NCI-H510A (cell line): Measurements from ENCODE around the gene RAPGEF2.
"Not testable (repeated sequence)": the region's sequence is repeated elsewhere in the genome, so short reads cannot be mapped to it uniquely, and the experiment has no call there.

Experiments used
- DNase-seq: peaks from one replicate; lab custom pipeline; 2025; lab: John Stamatoyannopoulos, UW

The RAPGEF2 gene

DNA sequence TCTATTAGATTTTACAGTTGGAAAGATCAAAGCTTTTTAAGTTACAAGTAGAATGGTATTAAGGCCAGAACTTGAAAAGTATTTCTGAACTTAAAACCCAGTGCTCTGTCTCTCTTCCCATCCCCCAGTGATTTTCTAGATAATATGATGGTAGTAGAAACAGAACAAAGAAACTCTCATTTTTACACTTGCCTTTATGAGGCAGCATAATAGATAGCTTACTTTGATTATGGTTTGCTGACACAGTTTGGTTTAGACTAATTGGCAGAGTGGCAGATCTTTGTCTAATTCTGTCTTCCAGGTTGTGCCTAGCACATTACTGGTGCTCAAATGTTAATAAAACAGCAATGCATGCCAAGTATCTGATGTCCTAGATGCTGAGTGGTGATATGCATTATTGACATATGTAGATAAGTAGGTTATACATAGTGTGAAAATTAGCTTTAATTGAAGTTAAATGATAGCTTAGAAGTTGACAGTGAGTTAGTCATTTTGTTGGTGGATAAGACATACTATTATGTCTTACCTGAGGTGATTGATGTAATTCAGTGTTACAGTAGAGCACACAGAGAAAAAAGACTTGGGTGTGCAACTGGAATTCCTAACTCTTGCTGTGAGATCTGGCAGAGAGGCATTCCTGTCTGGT lies 4.3 kb upstream of the RAPGEF2 start:
- DNase-seq: no peak

DNA sequence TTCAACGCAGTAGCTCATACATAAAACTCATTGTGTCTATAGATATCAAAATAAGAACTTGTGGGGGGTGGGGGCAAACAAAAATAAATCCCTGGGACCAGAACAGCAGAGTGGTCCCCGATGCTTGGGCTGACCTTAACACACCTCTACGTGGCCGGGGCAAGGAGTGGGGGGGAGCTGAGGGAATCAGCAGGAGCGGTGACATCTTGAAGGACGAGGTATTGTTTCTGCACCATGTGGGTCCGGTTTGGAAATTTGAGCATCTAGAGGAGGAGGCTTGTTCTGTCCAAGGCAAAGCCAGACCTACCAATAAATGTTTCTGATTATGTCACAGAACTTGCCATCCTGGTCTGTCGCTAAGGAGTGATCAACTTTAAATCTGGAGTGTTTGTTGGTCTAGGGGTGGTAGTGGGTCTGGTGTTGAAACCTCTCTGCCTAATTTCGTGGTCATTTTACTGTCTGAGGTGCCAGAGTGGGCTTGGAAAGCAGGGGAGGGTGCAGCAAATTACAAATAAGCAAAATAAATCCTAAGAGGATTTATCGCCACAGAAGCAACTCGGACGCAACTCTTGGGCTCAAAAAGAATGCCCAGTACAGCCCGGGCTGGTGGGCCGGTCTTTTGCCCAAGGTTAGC lies 774 bp upstream of the RAPGEF2 start:
- DNase-seq: no peak

DNA sequence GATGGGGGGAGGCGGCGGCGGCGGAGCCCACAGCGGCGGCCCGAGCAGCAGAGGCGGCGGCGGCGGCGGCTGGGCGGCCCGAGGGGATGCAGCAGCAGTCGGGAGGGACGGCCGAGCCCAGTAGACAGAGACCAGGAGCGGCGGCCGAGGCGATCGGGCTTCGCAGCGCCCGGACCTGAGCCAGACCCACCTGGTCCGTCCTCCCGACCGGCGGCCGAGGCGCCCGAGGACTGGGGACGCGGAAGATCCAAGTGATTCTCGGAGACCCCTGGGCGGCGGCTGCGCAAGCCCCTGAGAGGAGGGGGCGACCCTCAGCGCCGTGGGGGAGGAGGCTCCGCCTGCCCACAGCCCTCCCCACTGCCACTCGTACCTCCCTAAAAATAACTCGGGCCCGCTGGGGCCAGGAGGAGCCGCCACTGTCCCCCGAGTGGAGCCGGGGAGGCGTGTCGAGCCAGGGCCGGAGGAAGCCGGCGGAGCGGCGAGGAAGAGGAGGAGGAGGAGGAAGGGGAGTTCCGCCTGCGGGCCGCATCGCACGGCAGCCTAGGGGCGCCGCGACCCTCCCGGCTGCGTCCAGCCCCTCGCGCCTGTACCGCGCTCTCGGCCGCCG lies 608 bp downstream of the RAPGEF2 start:
- peak; percentile 66 for DNase-seq

DNA sequence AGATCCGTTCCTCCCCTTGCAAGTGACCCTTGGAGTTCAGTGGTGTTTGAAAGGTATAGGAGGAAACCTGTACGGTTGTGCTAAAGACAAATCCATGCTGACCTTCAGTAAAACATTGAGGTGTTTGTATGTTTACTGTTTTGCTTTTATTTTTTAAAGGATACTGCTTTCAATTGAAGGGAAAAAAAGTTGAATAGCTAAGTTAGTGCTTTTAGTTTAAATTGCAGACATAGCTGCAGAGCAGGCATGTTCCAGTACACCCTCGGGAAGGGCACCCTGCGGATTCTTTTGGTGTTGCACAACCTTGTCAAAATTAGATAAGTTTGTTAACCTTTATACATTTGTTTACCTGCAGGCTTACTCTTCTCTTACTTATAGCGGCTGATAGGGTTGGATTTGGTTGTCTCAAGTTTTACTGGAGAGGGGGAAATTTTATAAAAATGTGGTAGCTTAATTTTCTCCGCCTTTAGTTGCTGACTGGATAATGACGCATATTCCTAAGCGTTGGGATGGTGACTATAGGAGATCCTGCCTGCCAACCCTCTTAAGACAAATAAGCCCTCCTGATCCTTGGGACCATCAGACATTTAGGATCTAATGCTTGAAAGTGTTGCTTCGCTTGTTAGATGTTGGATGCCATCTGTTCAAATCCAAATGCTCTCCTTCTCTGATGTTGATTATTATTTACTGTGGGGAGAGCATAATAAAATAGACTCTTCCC lies 2.0 kb downstream of the RAPGEF2 start:
- DNase-seq: no peak

DNA sequence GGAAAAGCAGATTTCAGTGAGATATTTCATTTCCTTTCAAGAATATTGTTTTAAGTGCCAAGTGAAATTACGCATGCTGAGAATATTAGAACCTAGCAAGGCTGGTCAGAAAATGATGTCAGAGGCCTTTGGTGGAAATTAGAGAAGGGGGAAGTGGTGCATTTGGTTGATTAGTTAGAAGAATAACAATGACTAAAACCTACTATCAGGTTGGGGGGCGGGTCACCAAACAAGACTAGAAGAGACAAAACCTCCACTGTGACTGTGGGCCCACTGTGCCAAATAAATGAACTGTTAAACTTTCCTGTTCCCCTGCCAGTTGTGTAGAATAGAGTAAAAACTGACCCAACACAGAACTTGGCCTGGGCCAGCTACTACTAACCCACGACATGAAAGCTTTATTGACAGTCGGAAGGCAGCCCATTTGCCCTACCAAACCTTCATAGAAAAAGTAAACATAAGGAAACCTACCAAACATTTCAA lies 2.9 kb downstream of the RAPGEF2 start:
- no peak for DNase-seq

DNA sequence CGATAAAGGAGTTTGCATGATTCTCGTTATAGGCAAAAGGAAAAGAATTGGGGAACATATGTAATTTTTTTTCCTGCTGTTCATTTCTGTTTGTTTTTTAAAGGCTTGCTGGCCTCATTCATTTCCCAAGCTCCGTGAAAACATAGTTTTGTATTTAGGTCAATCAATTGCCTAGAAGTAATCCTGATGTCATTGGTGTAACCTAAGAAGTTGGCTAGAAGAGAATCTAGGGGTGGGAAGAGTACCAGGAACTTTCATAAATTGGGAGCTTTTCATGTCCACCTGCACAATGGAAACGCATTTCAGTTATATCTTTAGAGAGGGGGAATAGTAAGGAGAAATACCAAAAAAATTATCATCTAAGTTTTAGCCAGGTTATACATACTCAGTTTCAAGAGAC lies 3.8 kb downstream of the RAPGEF2 start:
- DNase-seq: no peak

DNA sequence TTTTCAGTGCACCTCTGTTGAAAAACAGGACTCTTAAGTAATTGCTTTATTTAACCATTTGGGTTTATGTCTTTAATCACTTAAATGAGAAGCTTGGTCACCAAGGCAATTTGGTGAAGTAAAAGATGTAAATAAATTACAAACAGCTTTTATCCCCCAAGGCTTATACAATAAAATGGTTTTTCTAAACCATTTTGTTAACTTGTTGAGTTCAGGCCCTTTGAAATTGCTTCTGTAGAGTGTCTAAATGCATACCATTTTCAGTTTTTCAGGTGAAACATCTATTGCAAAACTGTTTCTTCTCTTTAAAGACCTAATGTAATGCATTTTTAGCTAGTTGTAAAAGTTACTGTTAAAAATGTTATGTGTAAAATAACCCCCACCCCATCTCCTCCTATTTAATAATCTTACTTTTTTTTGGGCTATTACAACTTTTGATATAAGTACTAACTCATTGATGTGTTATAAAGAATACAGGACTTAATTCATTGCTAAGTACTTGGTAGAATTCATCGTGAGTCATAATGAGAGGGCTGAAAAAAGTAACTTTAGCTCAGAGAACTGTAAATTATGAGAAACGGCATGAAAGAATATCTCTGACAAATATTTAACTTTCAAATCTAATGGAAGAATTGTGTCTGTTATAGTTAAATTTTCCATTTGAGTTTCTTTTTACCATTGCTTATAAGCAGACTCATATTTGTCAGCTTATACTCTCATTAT lies 4.5 kb downstream of the RAPGEF2 start:
- no peak for DNase-seq

DNA sequence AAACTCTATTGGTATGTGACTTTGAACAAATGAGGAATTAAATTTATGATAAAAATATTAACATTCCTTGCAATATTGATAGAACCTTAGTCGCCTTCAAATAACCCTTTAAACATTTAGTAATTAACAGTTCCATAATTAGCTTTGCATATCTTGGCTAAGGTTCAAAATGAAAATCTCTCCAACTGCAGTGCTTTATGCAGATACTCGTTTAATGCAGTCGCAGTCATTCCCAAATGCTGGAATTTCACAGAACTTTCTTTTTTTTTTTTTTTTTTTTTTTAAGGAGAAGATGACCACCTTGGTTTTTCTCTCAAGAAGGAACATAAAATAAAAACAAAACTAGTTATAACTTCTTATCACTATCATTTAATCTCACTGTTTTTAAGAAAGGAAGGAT lies 5.2 kb downstream of the RAPGEF2 start:
- DNase-seq: no peak

DNA sequence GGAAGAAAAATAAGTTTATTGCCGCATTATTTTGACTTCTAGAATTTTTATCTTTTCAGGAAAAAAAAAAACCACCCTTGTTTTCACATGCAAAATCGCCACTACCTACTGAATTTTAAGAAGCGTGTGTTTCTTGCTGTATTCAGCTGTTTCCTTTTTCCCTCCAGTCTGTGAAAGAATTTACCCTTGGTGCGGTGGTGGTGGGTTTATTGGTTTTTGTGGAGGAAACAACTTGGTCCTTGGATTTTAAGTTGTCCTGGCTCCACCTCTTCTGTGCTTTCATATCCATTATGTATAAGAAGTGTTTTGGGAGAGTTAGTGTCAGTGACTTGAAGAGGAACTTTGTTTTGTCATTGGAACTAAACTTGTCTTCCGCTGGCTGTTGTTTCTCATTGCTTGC lies 8.1 kb downstream of the RAPGEF2 start:
- no peak for DNase-seq

DNA sequence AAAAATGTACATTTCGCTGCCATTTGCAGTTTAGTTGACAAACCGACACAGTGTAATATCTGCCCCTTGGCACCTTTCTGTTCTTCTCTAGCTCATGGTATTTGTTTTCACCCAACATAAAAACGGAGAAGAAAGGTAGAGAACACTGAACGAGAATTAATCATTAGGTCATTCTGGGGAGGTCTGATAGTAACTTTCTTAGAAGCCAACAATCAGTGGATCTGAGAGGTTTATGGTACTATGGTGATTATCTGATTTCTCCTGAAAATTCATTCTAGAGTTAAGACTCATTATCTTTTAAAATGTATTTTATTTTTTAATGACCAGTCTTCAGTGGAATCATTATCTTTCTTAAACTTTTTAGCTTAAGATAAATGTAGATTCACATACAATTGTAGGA lies 8.5 kb downstream of the RAPGEF2 start:
- no peak for DNase-seq

DNA sequence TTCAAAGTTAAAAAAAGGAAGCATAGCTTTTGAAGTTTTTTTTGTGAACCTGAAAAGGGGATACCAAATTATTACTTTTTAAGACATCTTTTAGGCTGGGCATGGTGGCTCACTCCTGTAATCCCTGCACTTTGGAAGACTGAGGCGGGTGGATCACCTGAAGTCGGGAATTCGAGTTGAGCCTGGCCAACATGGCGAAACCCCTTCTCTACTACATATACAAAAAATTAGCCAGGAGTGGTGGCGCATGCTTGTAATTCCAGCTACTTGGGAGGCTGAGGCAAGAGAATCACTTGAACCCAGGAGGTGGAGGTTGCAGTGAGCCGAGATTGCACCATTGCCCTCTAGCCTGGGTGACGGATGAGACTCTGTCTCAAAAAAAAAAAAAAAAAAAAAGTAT lies 10.5 kb downstream of the RAPGEF2 start:
- not testable (repeated sequence) for DNase-seq

DNA sequence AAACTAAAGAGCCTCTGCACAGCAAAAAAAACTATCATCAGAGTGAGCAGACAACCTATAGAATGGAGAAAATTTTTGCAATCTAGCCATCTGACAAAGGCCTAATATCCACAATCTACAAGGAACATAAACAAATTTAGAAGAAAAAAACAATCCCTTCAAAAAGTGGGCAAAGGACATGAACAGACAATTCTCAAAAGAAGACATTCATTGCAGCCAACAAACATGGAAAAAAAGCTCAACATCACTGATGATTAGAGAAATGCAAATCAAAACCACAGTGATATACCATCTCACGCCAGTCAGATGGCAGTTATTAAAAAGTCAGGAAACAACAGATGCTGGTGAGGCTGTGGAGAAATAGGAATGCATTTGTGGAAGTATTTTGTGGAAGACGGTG lies 13.2 kb downstream of the RAPGEF2 start:
- DNase-seq: not testable (repeated sequence)

DNA sequence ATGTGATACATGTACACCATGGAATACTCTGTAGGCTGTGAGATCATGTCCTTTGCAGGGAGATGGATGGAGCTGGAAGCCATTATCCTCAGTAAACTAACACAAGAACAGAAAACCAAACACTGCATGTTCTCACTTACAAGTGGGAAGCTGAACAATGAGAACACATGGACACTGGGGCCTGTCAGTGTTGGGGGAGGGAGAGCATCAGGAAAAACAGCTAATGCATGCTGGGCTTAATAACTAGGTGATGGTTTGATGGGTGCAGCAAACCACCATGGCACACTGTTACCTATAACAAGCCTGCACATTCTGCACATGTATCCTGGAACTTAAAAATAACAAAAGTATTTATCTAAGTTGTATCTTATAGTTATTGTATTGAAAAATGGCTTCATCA lies 13.8 kb downstream of the RAPGEF2 start:
- DNase-seq: peak; percentile 26

DNA sequence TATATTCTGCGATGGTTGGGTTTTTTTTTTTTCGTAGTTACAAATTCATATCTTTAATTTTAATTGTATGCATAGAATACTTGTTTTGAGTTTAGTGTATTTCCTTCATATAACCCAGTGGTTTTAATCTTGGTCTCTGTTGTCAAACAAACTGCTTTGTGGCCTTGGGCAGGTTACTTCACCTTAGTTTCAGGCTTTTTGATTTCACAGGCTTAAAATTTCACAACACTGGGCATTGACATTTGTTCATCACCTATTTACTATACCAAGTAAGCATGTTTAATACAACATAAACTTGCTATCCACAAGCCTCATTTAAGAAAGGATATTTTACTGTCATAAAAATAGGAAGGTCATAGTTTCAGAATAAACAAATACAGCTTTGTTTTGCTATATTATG lies 14.7 kb downstream of the RAPGEF2 start:
- DNase-seq: no peak

DNA sequence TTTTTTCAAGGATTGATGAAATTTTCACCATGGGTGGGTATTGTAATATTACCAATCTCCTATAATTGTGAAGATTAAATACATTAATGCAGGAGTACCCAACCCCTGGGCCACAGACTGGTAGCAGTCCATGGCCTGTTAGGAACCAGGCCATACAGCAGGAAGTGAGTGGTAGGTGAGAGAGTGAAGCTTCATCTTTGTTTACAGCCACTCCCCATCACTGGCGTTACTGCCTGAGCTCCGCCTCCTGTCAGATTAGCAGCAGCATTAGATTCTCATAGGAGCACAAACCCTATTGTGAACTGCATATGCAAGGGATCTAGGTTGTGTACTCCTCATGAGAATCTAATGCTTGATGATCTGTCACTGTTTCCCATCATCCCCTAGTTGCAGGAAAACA lies 15.1 kb downstream of the RAPGEF2 start:
- DNase-seq: no peak

DNA sequence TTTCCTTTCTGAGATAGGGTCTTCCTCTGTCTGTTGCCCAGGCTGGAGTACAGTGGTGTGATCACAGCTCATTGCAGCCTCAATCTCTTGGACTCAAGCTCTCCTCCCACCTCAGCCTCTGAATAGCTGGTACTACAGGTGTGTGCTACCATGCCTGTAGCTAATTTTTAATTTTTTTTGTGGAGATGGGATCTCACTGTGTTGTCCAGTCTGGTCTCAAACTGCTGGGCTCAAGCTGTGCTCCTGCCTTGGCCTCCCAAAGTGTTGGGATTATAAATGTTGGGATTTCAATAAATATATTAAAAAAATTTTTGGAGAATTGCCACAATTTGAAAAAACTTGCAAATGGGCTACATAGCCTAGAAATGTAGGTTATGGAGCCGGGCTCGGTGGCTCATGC lies 18.5 kb downstream of the RAPGEF2 start:
- no peak for DNase-seq

DNA sequence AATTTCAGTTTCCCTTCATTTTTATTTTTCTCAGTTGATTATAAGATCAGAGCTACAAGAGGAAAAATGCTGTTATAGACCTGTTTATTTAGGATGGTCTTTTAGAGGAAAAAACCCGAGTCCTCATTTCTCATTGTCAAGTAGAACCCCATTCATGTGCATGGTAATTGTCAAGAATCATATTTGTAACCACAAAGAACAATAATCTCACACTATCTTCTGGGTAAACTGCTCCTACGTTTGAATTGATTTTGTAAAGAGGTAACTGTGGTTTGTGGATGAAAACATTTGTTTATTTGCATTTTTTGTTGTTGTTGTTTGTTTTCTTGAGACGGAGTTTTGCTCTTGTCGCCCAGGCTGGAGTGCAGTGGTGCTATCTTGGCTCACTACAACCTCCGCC lies 23.8 kb downstream of the RAPGEF2 start:
- no peak for DNase-seq

DNA sequence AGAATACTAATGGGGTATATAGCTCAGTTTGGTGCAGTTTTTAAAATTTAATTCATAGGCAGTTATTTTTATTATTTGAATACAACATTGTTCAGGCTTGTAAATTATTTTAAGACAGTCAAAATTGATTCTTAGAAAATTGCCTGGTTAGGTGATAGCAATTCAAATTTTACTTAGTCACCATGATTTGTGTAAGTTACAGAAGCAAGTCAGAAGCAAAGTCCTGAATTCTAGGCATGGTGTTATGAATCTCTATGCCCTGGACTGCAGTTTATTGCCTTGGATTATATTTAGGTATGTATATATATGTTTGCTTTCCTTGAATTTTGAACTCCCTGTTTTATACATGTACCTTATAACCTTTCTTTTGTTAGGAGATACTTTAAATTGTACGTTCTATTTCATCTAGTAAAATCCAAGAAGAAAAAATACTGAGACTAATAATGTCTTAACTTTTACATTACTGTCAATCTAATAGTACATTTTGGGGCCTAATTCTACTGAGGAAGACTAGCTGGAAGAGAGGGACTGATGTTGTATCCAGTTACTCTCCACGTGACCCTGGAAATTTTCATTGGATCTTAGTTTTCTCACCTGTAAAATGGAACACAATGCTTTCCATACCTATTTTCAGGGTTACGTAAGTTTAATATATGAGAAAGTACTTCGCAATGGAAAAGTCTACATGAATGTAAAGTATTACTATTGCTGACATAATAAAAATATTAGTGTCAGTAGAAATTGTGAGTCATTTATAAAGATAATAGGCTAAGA lies 25.1 kb downstream of the RAPGEF2 start:
- DNase-seq: no peak

DNA sequence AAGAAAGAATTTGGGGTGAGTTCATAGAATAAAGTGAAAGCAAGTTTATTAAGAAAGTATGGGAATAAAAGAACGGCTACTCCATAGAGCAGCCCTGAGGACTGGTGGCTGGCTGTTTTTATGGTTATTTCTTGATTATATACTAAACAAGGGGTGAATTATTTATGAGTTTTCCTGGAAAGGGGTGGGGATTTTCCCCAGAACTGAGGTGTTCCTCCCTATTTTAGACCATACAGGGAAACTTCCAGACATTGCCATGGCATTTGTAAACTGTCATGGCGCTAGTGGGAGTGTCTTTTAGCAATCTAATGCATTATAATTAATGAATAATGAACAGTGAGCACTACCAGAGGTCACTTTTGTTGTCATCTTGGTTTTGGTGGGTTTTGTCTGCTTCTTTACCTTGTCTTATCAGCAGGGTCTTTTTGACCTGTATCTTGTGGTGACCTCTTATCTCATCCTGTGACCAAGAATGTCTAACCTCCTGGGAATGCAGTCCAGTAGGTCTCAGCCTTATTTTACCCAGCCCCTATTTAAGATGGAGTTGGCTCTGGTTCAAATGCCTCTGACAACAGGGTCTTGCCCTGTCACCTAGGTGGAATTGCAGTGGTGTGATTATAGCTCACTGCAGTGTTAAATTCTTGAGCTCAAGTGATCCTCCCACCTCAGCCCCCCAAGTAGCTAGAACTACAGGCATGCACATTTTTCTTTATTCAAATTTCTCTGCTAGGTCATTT lies 27.1 kb downstream of the RAPGEF2 start:
- DNase-seq: no peak

DNA sequence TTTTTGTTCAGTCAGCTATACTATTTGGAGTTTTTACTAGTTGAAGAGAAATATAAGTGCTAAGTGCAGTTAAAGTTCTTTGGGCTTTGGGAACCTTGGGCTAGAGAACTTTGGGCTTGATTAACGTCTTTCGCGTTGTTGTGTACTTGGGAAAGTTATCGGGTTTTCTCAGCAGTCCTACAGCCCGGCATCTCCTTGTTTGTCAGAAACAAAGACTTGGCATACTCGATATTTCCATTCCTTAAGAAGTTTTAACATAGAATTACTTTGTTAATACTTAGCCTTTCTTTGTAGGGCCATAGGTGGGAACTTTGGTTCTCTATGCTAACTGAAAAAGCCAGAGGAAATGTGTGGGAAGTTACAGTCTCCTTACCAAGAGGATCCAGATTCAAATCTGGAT lies 28.7 kb downstream of the RAPGEF2 start:
- no peak for DNase-seq

DNA sequence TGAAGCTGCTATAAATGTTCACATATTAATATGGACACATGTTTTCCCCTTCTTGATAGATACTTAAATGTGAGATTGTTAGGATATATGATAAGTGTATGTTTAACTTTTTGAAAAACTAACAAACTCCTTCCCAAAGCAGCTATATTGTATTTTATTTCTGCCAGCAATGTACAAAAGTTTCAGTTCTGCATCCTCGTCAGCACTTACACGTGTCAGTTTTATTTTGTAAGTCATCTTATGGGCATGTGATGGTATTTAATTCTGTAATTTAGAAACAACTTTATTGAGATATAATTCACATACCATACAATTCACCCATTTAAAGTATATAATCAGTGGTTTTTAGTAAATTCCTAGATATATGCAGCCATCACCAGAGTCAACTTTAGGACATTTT lies 31.6 kb downstream of the RAPGEF2 start:
- no peak for DNase-seq
